D721Med (cell line): Measurements from ENCODE around the gene MYCBP2.
"Not testable (repeated sequence)": the region's sequence is repeated elsewhere in the genome, so short reads cannot be mapped to it uniquely, and the experiment has no call there.

Source experiments
- DNase-seq: peaks from one replicate; pipeline ENCODE4 v3.0.0; 2011; ENCODE audit warnings: low spot score; ENCODE audit not compliant: insufficient read length
- FAIRE-seq: peaks from 2 replicates; lab custom pipeline; 2011; peaks lifted over from hg19 to GRCh38; lab: Jason Lieb, UNC
- TF ChIP-seq, protein P1 (sequence below): IDR thresholded peaks from 2 replicates; pipeline ENCODE4 v1.5.1; 2012; ENCODE audit warnings: mild to moderate bottlenecking, control low read depth; ENCODE audit not compliant: insufficient read depth; ENCODE audit errors: missing control alignments

MYCBP2 gene

DNA sequence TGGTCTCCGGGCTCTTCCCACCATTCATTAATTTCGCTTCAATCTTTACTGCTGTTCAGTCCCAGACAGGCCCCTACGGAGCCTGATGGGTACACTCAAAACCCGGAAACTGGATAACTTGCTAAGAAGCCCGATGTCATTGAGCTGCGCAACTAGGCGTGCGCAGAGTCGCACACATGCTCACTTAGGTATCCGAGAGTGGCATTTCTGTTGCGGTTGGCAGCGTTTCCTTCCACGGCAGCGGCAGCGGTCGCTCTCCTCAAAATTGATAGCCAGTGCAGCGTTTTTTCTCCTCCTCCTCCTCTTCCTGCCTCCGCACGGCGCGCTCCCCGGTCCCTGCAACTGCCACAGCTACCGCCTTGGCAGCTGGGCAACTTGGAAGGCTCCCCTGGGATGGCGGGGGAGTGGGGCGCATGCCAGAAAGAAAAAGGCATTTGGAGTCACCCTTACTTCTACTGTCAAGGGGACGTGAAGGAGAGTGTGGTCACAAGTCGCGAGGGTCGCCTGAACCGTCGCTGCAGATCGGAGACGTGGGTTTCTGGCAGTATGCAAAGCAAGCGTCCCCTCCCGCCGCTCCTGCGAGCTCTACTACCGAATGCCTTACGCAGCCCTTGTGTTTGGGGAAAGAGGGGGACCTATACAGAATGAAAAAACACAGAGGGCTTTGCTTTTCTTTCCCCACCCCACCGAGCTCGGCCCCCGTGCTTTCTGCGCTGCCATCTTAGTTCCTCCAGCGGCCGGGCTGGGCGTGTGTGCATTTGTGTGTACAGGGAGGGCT lies 2.4 kb upstream of the MYCBP2 start:
- DNase-seq (peak; percentile 29), FAIRE-seq (no peak)
- TF ChIP-seq, protein P1, sequence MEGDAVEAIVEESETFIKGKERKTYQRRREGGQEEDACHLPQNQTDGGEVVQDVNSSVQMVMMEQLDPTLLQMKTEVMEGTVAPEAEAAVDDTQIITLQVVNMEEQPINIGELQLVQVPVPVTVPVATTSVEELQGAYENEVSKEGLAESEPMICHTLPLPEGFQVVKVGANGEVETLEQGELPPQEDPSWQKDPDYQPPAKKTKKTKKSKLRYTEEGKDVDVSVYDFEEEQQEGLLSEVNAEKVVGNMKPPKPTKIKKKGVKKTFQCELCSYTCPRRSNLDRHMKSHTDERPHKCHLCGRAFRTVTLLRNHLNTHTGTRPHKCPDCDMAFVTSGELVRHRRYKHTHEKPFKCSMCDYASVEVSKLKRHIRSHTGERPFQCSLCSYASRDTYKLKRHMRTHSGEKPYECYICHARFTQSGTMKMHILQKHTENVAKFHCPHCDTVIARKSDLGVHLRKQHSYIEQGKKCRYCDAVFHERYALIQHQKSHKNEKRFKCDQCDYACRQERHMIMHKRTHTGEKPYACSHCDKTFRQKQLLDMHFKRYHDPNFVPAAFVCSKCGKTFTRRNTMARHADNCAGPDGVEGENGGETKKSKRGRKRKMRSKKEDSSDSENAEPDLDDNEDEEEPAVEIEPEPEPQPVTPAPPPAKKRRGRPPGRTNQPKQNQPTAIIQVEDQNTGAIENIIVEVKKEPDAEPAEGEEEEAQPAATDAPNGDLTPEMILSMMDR = no peak

DNA sequence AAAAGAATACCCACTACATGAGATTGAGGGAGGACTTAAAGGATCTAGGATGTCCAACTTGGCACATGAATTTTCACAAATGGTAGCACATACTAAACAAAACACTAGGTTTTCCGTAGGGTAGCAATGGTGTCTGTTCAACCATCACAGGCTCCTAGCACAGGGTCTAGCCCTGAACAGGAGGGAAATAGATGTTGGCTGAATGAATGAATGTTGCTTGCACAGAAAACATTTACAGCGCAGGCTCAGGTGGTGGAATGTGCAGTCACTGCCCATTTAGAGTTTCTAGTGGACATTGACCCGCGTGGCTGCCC lies 1.9 kb upstream of the MYCBP2 start:
- FAIRE-seq (no peak), DNase-seq (no peak)
- TF ChIP-seq, protein P1 = no peak

DNA sequence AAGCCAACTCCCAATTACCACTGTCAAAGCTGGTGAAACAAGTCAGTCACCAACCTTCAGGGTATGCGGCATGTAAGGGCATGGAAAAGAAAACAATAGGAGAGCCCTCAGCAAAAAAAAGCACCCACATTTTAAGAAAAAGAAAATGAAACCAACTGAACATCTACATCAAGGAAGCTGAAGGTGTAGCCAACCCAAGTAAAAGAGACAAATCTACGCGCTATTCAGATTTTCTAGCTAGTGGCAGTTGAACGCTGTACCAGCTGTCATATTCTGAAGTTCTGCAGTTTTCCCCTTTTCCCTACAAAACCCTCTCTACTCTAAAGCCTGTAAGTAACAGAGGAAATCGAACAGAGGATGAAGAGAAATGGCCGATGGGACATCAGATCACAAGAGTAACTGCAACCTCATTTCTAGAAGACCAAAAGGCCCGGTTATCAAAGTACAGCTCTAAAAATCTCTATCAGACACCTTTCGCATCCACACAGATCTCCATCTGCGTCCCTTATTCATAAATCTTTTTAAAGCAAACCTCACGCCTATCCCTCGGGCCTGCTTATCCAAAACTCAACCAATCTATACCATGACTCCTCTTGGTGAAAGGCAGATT lies 1.4 kb downstream of the MYCBP2 start:
- no peak for FAIRE-seq
- DNase-seq = no peak
- TF ChIP-seq, protein P1 = no peak

DNA sequence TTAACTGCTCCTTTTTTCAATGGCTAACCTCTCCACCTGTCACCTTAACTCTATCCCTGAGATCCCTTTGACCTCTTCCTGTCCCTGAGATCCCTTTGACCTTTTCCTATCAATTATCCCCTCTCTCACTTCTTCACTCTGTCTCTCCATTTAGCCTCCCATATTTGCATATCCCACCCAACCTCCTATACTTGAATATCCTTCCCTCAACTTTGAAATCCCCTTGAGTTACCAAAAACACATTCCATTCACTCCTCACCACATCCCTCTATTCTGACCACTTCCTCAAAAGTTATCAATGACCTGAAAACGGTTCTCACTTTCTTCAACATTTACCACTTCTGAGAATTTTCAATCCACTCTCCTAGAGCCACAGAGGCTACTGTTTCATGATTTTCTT lies 3.0 kb downstream of the MYCBP2 start:
- no peak for DNase-seq
- no peak for FAIRE-seq
- TF ChIP-seq, protein P1 = no peak

DNA sequence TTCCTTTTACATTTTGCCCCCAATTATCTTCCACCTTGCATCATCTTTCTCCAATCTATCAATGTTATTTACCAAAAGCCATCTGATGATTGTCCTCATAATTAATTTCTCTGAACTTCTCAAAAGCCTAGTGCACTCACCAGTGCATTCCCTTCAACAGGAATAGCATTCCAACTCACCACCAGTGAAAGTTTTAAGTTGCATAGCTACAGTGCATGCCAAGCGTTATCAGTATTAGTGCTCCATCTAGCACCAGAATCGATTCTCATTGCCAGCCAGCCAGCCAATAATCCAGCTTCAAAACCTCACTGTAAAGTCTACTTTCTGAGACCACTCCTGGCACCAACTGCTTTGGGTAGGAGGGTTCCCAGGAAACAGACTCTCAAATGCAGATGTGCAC lies 7.4 kb downstream of the MYCBP2 start:
- TF ChIP-seq, protein P1 = no peak
- DNase-seq = no peak
- no peak for FAIRE-seq

DNA sequence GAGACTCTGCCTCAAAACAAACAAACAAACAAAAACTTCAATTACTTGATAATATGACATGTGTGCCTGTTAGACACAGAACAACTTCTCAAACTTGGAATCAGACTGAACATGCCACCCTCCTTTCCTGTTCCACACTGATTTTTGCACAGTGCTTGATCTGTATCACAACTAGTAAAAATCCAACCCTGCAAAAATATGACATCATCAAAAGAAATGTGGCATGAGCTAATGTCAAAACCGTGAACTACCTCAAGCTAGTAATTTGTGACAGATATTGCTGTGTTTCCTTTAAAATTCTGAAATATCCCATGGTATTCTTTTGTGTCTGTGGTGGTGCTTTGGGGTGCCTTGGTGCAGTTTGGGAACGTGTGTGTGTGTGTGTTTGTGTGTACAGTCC lies 8.2 kb downstream of the MYCBP2 start:
- no peak for DNase-seq
- TF ChIP-seq, protein P1 = no peak
- FAIRE-seq = no peak

DNA sequence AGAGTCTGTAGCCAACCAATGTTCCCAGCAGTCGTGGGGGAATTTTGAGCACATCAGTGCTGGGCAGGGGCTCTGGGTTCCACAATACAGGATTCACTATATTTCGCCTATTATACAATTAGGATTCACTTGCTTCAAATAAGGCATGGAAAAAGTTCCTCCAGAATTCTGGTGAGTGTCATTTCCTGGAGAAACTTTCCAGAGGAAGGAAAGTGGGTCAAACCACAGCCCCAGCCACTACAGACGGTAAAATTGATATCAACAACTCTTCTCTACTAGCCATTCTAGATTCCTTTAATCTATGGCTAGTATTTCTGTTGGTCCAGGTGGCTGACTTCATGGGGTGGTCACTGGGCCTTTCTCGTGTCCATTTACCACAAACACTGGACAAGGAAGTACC lies 10.5 kb downstream of the MYCBP2 start:
- no peak for FAIRE-seq
- TF ChIP-seq, protein P1 = no peak
- no peak for DNase-seq

DNA sequence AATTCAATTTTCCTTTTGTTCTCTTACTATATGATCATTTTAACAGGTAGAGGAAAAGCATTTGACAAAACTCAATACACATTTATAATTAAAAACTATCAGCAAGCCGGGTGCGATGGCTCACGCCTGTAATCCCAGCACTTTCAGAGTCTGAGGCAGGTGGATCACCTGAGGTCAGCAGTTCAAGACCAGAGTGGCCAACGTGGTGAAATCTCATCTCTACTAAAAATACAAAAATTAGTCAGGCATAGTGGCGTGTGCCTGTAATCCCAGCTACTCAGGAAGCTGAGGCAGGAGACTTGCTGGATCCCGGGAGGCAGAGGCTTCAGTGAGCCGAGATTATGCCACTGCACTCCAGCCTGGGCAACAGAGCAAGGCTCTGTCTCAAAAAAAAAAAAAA lies 11.4 kb downstream of the MYCBP2 start:
- DNase-seq, FAIRE-seq: not testable (repeated sequence)
